Progenitor cell of endocrine pancreas (in vitro differentiated cells): ENCODE measurements around the gene MATN3. TPM values are rescaled to one million over a fixed set of nuclear protein-coding genes. Genes with fewer than 3 reads are reported as not detected.

Experiments used
- DNase-seq: peaks from one replicate; pipeline ENCODE4 v3.0.0; 2021; ENCODE audit warnings: low spot score; ENCODE audit not compliant: unreplicated experiment
- H3K27ac Mint-ChIP-seq: 2 replicates; pipeline ENCODE4 v1.8.0; 2021; ENCODE audit warnings: mild to moderate bottlenecking, moderate library complexity, mixed read lengths
- H3K27me3 Mint-ChIP-seq: 2 replicates; pipeline ENCODE4 v1.8.0; 2021; ENCODE audit warnings: mixed read lengths
- H3K36me3 Mint-ChIP-seq: 2 replicates; pipeline ENCODE4 v1.8.0; 2022; ENCODE audit warnings: mixed read lengths; ENCODE audit not compliant: insufficient read depth
- H3K4me1 Mint-ChIP-seq: 2 replicates; pipeline ENCODE4 v1.8.0; 2021; ENCODE audit warnings: low read depth, mixed read lengths
- H3K4me3 Mint-ChIP-seq: 2 replicates; pipeline ENCODE4 v1.8.0; 2021; ENCODE audit warnings: low read depth, mild to moderate bottlenecking, moderate library complexity, mixed read lengths
- H3K9me3 Mint-ChIP-seq: 2 replicates; pipeline ENCODE4 v1.8.0; 2021; ENCODE audit warnings: low read depth, mixed read lengths
- total RNA-seq: library from RNA; stranded (reverse); gene quantifications from 2 replicates; pipeline ENCODE4 v1.2.1, GENCODE V29; 2021
- TF ChIP-seq, protein P1 (sequence below): fragments of 200-600 bp; sonication (generic); IDR thresholded peaks from one replicate; pipeline ENCODE4 v1.5.0; 2021; ENCODE audit warnings: antibody characterized with exemption, mild to moderate bottlenecking; ENCODE audit not compliant: unreplicated experiment

The MATN3 gene
- total RNA-seq, 1 donor from 2014 or later = 2.5 TPM

DNA sequence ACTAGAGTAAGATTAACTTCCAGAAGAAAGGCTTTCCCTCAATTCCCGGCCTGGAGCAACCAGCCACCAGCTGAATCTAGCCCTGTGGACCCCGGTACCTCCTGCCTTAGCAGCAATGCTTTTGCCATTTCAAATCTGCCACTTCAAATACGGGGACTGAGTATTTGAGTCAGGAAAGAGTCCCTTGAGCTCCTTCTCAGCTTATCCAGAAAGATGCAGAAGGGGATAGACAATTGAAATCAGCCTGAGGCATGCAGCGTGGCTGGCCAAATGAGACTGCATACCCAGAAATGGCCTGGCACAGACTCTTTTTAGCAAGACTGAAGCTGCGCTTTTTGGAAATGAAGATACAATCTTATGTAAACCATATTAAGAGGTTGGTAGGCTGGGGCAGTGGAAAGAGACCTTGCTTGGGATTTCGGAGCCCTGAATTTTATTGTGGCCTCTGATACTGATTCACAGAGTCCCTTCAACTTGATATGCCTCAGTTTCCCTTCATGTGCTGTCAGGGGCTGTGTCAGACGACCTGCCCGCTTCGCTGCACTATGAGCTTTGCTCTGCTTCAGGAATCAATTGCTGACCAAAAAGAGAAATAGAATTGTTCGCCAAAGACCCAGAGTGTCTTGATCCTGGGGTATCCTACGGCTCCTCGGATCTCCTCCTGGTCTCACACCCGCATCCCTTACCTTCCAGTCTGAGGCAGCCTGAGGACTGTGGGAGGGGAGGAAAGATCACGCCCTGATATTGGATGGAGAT lies 1.0 kb downstream of the MATN3 start:
- peak overlapping the region; percentile 69 for H3K4me3 Mint-ChIP-seq
- H3K9me3 Mint-ChIP-seq = peaks cover 3% of the 10 kb centered on the region
- H3K27me3 Mint-ChIP-seq = peaks cover 49% of the 10 kb centered on the region
- peaks cover 8% of the 10 kb centered on the region for H3K4me1 Mint-ChIP-seq
- TF ChIP-seq, protein P1, sequence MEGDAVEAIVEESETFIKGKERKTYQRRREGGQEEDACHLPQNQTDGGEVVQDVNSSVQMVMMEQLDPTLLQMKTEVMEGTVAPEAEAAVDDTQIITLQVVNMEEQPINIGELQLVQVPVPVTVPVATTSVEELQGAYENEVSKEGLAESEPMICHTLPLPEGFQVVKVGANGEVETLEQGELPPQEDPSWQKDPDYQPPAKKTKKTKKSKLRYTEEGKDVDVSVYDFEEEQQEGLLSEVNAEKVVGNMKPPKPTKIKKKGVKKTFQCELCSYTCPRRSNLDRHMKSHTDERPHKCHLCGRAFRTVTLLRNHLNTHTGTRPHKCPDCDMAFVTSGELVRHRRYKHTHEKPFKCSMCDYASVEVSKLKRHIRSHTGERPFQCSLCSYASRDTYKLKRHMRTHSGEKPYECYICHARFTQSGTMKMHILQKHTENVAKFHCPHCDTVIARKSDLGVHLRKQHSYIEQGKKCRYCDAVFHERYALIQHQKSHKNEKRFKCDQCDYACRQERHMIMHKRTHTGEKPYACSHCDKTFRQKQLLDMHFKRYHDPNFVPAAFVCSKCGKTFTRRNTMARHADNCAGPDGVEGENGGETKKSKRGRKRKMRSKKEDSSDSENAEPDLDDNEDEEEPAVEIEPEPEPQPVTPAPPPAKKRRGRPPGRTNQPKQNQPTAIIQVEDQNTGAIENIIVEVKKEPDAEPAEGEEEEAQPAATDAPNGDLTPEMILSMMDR = no peak
- DNase-seq = no peak
- no peaks in the 10 kb centered on the region for H3K36me3 Mint-ChIP-seq
- H3K27ac Mint-ChIP-seq = peak overlapping the region; percentile 73

DNA sequence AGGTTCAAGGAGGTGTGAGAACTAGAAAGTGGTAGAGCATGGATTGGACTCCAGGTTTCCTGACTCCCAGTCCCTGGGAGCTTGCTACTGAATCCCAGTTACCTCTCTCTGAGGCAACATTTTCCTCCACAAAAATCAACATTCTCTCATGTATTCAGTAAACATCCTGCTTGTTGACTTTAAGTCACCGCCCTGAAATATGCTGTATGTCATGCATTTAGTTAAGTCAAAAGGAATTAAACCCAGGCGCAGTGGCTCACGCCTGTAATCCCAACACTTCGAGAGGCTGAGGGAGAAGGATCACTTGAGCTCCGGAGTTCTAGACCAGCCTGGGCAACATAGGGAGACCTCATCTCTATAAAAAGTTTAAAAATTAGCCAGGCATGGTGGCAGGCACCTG lies 3.8 kb downstream of the MATN3 start:
- Mint-ChIP-seq H3K27me3 (peaks cover 37% of the 10 kb centered on the region), H3K36me3 (no peaks in the 10 kb centered on the region), H3K9me3 (no peaks in the 10 kb centered on the region), H3K27ac (no peak overlapping the region), H3K4me1 (peaks cover 10% of the 10 kb centered on the region), H3K4me3 (no peak overlapping the region)
- no peak for DNase-seq
- TF ChIP-seq, protein P1 = no peak

DNA sequence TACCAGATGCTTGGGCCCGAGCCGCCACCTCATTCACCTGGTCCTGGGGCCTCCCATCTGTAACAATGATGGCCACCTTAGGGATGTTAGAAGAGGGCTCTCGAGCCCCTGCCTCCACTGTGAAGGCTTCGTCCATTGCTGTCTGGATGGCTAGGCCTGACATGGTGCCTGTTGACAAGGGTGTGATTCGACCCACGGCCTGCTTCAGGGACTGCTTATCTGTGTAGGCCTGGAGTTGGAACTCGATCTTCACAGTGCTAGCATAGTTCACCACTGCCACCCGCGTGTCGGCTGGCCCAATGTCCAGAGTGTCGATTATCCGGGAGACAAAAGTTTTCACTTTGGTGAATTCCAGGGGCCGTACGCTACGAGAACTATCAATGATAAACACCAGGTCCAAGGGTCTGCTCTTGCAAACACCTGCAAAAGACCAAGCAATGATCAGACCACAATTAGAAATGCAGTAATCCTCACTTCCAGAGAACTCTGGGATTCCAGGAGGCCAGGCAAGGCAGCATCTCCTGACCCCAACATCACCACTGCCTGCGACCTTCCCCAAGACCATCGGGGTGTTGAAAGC lies 6.5 kb downstream of the MATN3 start:
- Mint-ChIP-seq H3K4me3 (no peak overlapping the region), H3K9me3 (no peaks in the 10 kb centered on the region), H3K27ac (no peak overlapping the region)

DNA sequence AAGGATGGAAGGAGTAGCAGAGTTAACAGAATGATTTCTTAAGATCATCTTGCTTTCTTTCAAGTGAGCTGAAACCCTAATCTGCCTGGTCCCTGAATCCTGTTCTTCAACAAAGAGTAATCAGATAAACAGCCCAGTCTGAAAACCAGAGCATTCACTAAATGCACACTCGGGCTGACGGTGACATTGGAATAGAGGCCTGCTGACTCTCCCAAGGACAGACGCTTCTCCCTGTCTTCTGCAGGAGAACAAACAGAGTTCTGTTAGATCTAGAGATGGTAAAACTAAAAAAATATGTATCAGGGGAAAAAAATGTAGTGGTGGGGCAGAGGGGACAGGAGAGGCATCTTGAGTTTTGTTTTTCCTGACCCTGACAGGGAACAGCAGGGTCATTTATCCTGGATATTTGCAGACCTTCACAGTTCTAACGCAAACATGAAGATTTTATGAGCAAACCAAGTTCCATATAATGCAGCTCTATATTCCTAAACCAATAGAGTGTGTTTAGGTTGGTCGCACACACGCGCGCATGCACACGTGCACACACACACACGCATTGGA lies 7.3 kb downstream of the MATN3 start:
- Mint-ChIP-seq H3K27ac (no peak overlapping the region), H3K9me3 (no peaks in the 10 kb centered on the region), H3K4me1 (peaks cover 4% of the 10 kb centered on the region), H3K4me3 (no peak overlapping the region), H3K36me3 (no peaks in the 10 kb centered on the region), H3K27me3 (peaks cover 8% of the 10 kb centered on the region)
- TF ChIP-seq, protein P1 = no peak
- DNase-seq = no peak

More for the DNA sequence above, 6.5 kb downstream of the MATN3 start:
- H3K36me3 Mint-ChIP-seq = no peaks in the 10 kb centered on the region
- TF ChIP-seq, protein P1 = no peak
- DNase-seq = no peak
- peaks cover 16% of the 10 kb centered on the region for H3K27me3 Mint-ChIP-seq
- H3K4me1 Mint-ChIP-seq = peaks cover 4% of the 10 kb centered on the region

DNA sequence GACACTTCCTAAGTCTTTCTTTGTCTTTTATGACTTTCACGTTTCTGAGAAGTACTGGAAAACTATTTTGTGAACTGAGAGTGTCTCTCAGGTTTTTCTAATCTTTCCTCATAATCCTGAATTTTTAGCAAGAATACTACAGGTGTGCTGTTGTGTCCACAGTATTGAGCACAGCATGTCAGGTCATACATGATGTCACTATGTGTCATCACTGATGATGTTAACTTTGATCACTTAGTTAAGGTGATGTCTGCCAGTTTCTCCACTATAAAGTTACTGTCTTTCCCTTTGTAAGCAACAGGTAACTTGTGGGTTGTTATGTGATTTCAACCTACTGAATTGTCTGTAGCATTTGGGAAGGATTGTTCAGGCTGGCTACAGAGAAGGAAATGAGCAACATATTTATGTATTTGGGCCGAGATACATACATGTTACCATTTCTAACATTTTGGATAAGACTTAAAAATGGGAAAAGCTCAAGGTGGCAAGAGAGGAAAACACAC lies 11.1 kb downstream of the MATN3 start:
- no peak for DNase-seq
- Mint-ChIP-seq H3K9me3 (no peaks in the 10 kb centered on the region), H3K4me1 (peaks cover 2% of the 10 kb centered on the region), H3K27me3 (no peaks in the 10 kb centered on the region), H3K4me3 (no peak overlapping the region), H3K36me3 (no peaks in the 10 kb centered on the region), H3K27ac (no peak overlapping the region)
- TF ChIP-seq, protein P1 = no peak
